Natural killer cell (primary cell): ENCODE measurements around the gene OPHN1. TPM values are rescaled to one million over a fixed set of nuclear protein-coding genes. Genes with fewer than 3 reads are reported as not detected.
A peak's percentile ranks its signal among the peaks of the same experiment; 100 is the strongest.

Source experiments
- ATAC-seq, 3 donors: fragments of 150-1000 bp in 2 of 3; fragments of 200-7000 bp in 1 of 3; cut with Tn5 transposase; 1 replicate in 1 of 3; 2 replicates in 2 of 3; pipeline ENCODE4 v1.10.0; 2021; ENCODE audit warnings: mild to moderate bottlenecking in 2 of 3, moderate library complexity in 2 of 3
- DNase-seq, 2 donors: peaks; one replicate each; pipeline versions ENCODE4 v3.0.0 to v3.0.0-alpha.2; 2013 to 2021; ENCODE audit warnings: mixed read lengths in 1 of 2
- H3K27ac ChIP-seq: one replicate; pipeline ENCODE4 v1.5.1; 2013; ENCODE audit warnings: mild to moderate bottlenecking, low read length
- H3K27me3 ChIP-seq: one replicate; pipeline ENCODE4 v1.6.1; 2013; ENCODE audit warnings: low read length; ENCODE audit not compliant: control insufficient read depth, insufficient read depth
- H3K36me3 ChIP-seq: one replicate; pipeline ENCODE4 v1.6.1; 2013; ENCODE audit warnings: low read length; ENCODE audit not compliant: control insufficient read depth, insufficient read depth
- H3K4me1 ChIP-seq: one replicate; pipeline ENCODE4 v1.6.1; 2013; ENCODE audit warnings: low read length; ENCODE audit not compliant: control insufficient read depth, insufficient read depth
- H3K4me3 ChIP-seq: one replicate; pipeline ENCODE4 v1.5.1; 2013; ENCODE audit warnings: low read length
- H3K9me3 ChIP-seq: one replicate; pipeline ENCODE4 v1.6.1; 2013; ENCODE audit warnings: low read length; ENCODE audit not compliant: control insufficient read depth, insufficient read depth
- H3K27ac Mint-ChIP-seq, 2 donors: one replicate each; pipeline ENCODE4 v1.8.0; 2022; ENCODE audit warnings: mild to moderate bottlenecking in 2 of 2, mixed read lengths in 2 of 2, moderate library complexity in 1 of 2
- H3K27me3 Mint-ChIP-seq, 2 donors: one replicate each; pipeline ENCODE4 v1.8.0; 2022; ENCODE audit warnings: low read depth in 2 of 2, mixed read lengths in 2 of 2
- H3K36me3 Mint-ChIP-seq: one replicate; pipeline ENCODE4 v1.8.0; 2022; ENCODE audit warnings: mixed read lengths
- H3K4me1 Mint-ChIP-seq, 2 donors: one replicate each; pipeline ENCODE4 v1.8.0; 2022; ENCODE audit warnings: mixed read lengths in 2 of 2
- H3K4me3 Mint-ChIP-seq: one replicate; pipeline ENCODE4 v1.8.0; 2022; ENCODE audit warnings: mild to moderate bottlenecking, moderate library complexity, mixed read lengths
- H3K9me3 Mint-ChIP-seq, 2 donors: one replicate each; pipeline ENCODE4 v1.8.0; 2022; ENCODE audit warnings: mixed read lengths in 2 of 2
- CTCF ChIP-seq: fragments of 200-600 bp; IDR thresholded peaks from one replicate; pipeline ENCODE4 v1.8.0; 2022; ENCODE audit warnings: antibody characterized with exemption
- WGBS: methylation state at CpG from one replicate; pipeline ENCODE4 v1.1.7; 2013; ENCODE audit warnings: missing lambda C conversion rate; ENCODE audit not compliant: insufficient coverage; 5-methylcytosine and 5-hydroxymethylcytosine counted together
- intact Hi-C: fragments of 100-400 bp; cut with micrococcal nuclease; formaldehyde crosslinking; loops from one replicate; pipeline ENCODE4 v1.14.2; 2022
- total RNA-seq, 4 donors: library from RNA; stranded (reverse); fragments of 120-200 nt in 1 of 4; gene quantifications; one replicate each; pipeline versions ENCODE4 v1.2.3 to v1.2.4, GENCODE V29; 2013 to 2022

The OPHN1 gene
- total RNA-seq, 3 donors from 2014 or later (not counting 1 experiment from before 2014, with no cell fraction given), result 1.4 to 5.6 (median 3.7) TPM

GRCh38 chrX:68199062-68199848, 234.0 kb downstream of the OPHN1 start:
- no peak overlapping the region for H3K27ac ChIP-seq
- H3K9me3 Mint-ChIP-seq, result no peaks in the 10 kb centered on the region
- ATAC-seq, result no peak
- no peak overlapping the region for H3K4me3 ChIP-seq
- no peak overlapping the region for H3K4me3 Mint-ChIP-seq
- no peaks in the 10 kb centered on the region for H3K4me1 ChIP-seq
- intact Hi-C loops, result loop anchor here (10.0 kb wide), 1 partner anchor 516 kb away; no protein-coding TSS in a partner anchor
- H3K27me3 Mint-ChIP-seq, result peaks cover 5 to 18% of the 10 kb centered on the region in 2 donors
- H3K27ac Mint-ChIP-seq, result no peak overlapping the region
- 95% methylated on average over 4 of the region's 4 CpGs for WGBS
- H3K36me3 Mint-ChIP-seq, result no peaks in the 10 kb centered on the region
- H3K27me3 ChIP-seq, result no peaks in the 10 kb centered on the region
- no peak for TF ChIP-seq CTCF
- DNase-seq, result no peak
- no peaks in the 10 kb centered on the region for H3K9me3 ChIP-seq
- H3K4me1 Mint-ChIP-seq, result no peaks in the 10 kb centered on the region
- no peaks in the 10 kb centered on the region for H3K36me3 ChIP-seq

- DNase-seq (peak; percentile 12 to 49), ATAC-seq (peak; percentile 54 to 86 (median 63))
- Mint-ChIP-seq H3K27me3 (peaks cover 6 to 39% of the 10 kb centered on the region in 2 donors), H3K36me3 (no peaks in the 10 kb centered on the region), H3K9me3 (no peaks in the 10 kb centered on the region), H3K4me1 (no peaks in the 10 kb centered on the region), H3K4me3 (no peak overlapping the region), H3K27ac (no peak overlapping the region)
- H3K4me1 ChIP-seq, result no peaks in the 10 kb centered on the region
- H3K4me3 ChIP-seq, result no peak overlapping the region
- peak; percentile 63 for TF ChIP-seq CTCF
- H3K36me3 ChIP-seq, result no peaks in the 10 kb centered on the region
- WGBS, result 67% methylated on average over 3 of the region's 5 CpGs
- intact Hi-C loops, result loop anchor here (1.0 to 10.0 kb wide), 2 partner anchors 265 to 518 kb away; no protein-coding TSS in a partner anchor
- H3K27ac ChIP-seq, result no peak overlapping the region
- no peaks in the 10 kb centered on the region for H3K27me3 ChIP-seq
- no peaks in the 10 kb centered on the region for H3K9me3 ChIP-seq
These were observed 236.1 kb downstream of the OPHN1 start for GRCh38 chrX:68196939-68197791.

- Histone ChIP-seq H3K27ac (no peak overlapping the region), H3K36me3 (no peaks in the 10 kb centered on the region), H3K4me3 (no peak overlapping the region), H3K9me3 (no peaks in the 10 kb centered on the region), H3K4me1 (no peaks in the 10 kb centered on the region), H3K27me3 (no peaks in the 10 kb centered on the region)
- no peak for TF ChIP-seq CTCF
- intact Hi-C loops, result loop anchor here (10.0 kb wide), 1 partner anchor 519 kb away; no protein-coding TSS in a partner anchor
- H3K27me3 Mint-ChIP-seq, result peaks cover 7 to 47% of the 10 kb centered on the region in 2 donors
- no peaks in the 10 kb centered on the region for H3K9me3 Mint-ChIP-seq
- H3K4me1 Mint-ChIP-seq, result no peaks in the 10 kb centered on the region
- ATAC-seq (no peak), DNase-seq (no peak)
- no peak overlapping the region for H3K4me3 Mint-ChIP-seq
- no peaks in the 10 kb centered on the region for H3K36me3 Mint-ChIP-seq
- H3K27ac Mint-ChIP-seq, result no peak overlapping the region
These were observed 237.7 kb downstream of the OPHN1 start for GRCh38 chrX:68195561-68195960.
